ENCODE measurements around the gene AVPR1B.

Gene AVPR1B

DNA sequence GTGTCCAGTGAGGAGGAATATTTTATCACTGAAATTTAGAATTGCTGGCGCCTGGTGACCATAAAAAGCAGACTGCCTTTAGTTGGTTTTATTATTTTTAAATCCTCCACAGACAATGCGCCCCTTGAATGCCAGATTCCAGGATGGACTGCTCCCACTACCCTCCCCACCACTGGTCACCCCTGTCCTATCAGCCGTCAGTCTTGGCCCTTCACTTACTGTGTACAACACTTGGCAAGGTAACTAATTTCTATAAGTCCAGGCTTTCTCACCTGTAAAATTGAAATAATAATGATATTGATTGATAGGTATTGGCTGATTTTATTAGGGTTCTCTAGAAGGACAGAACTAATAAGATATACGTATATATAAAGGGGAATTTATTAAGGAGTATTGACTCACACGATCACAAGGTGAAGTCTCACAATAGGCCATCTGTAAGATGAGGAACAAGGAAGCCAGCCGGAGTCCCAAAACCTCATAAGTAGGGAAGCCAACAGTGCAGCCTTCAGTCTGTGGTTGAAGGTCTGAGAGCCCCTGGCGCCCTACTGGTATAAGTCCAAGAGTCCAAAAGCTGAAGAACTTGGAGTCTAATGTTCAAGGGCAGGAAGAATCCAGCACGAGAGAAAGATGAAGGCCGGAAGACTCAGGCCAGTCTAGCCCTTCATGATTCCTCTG lies 46.4 kb downstream of the AVPR1B start:
- H3K36me3 ChIP-seq (ENCODE audit: low read depth) = no peaks in the 10 kb centered on the region
- TF ChIP-seq, protein P1, sequence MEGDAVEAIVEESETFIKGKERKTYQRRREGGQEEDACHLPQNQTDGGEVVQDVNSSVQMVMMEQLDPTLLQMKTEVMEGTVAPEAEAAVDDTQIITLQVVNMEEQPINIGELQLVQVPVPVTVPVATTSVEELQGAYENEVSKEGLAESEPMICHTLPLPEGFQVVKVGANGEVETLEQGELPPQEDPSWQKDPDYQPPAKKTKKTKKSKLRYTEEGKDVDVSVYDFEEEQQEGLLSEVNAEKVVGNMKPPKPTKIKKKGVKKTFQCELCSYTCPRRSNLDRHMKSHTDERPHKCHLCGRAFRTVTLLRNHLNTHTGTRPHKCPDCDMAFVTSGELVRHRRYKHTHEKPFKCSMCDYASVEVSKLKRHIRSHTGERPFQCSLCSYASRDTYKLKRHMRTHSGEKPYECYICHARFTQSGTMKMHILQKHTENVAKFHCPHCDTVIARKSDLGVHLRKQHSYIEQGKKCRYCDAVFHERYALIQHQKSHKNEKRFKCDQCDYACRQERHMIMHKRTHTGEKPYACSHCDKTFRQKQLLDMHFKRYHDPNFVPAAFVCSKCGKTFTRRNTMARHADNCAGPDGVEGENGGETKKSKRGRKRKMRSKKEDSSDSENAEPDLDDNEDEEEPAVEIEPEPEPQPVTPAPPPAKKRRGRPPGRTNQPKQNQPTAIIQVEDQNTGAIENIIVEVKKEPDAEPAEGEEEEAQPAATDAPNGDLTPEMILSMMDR (IDR thresholded peaks at IDR 0.05; ENCODE audit: poor library complexity, severe bottlenecking) = no peak
- no peak overlapping the region for H3K4me3 ChIP-seq (ENCODE audit: severe bottlenecking)
- H3K9me3 ChIP-seq (ENCODE audit: severe bottlenecking) = no peaks in the 10 kb centered on the region
- H3K27ac ChIP-seq (ENCODE audit: poor library complexity, severe bottlenecking) = no peak overlapping the region
- DNase-seq (ENCODE audit: low spot score) (no peak), ATAC-seq (ENCODE audit: low read depth) (no peak)
- no peaks in the 10 kb centered on the region for H3K27me3 ChIP-seq (ENCODE audit: insufficient read depth, poor library complexity, severe bottlenecking)
- H3K4me1 ChIP-seq (ENCODE audit: insufficient read depth, poor library complexity, severe bottlenecking) = peaks cover 3% of the 10 kb centered on the region

DNA sequence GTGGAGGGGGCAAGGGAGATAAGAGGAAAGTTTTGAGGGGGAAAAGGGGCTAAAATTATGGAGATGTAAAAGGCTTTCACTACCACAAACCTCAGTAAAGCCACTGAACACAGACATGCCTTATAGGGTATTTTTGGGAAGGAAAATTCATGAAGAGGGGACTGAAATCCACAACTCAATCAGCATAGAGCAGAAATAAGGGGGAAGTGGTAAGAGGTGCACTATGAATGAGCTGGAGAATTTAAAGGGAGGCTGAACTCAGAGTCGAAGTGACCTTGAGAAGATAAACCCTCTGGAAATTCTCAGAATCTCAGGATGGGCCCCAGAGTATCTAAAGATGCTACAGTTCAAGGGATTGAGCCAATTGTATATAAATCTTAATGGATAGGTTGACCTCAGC lies 48.9 kb downstream of the AVPR1B start:
- H3K4me1 ChIP-seq (ENCODE audit: insufficient read depth, poor library complexity, severe bottlenecking) = no peaks in the 10 kb centered on the region
- no peaks in the 10 kb centered on the region for H3K36me3 ChIP-seq (ENCODE audit: low read depth)
- TF ChIP-seq, protein P1 (IDR thresholded peaks at IDR 0.05; ENCODE audit: poor library complexity, severe bottlenecking) = no peak
- no peak overlapping the region for H3K4me3 ChIP-seq (ENCODE audit: severe bottlenecking)
- no peak overlapping the region for H3K27ac ChIP-seq (ENCODE audit: poor library complexity, severe bottlenecking)
- no peaks in the 10 kb centered on the region for H3K9me3 ChIP-seq (ENCODE audit: severe bottlenecking)
- DNase-seq (ENCODE audit: low spot score) (no peak), ATAC-seq (ENCODE audit: low read depth) (no peak)
- no peaks in the 10 kb centered on the region for H3K27me3 ChIP-seq (ENCODE audit: insufficient read depth, poor library complexity, severe bottlenecking)

DNA sequence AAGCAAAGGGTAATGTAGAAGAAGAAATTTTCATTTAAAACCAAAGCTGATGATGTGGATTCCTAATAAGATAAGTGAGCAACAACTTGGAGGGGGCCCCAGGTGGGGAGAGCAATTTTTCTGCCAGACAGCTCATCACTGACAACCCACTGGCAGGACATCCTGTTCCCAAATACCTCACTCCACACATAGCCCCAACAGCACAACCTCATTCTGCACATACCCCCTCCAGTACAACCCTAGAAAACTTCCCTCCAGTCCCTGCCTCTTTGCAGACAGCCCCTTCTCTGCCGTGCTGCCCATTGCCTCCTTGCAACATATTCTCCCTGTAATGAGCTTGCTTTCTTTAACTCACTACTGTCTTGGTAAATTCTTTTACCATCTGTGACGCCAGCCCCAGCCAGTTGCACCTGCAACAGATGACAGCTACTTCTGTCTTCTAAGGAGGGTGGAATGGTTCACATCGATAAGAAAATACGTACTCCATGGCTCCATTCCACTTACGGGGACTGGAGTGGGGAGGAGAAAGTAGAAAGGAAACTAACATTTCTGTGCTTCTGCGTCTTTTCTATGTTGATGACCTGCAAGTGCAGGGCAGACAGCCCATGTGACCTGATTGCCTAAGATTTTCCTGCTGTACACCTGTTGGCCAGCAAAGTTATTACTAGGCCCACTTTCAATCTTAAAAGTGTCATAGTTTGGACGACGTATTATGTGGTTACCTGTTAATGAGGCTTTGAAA lies 49.5 kb downstream of the AVPR1B start:
- Histone ChIP-seq H3K4me3 (ENCODE audit: severe bottlenecking) (no peak overlapping the region), H3K27ac (ENCODE audit: poor library complexity, severe bottlenecking) (no peak overlapping the region), H3K4me1 (ENCODE audit: insufficient read depth, poor library complexity, severe bottlenecking) (no peaks in the 10 kb centered on the region), H3K27me3 (ENCODE audit: insufficient read depth, poor library complexity, severe bottlenecking) (no peaks in the 10 kb centered on the region), H3K36me3 (ENCODE audit: low read depth) (no peaks in the 10 kb centered on the region), H3K9me3 (ENCODE audit: severe bottlenecking) (no peaks in the 10 kb centered on the region)
- no peak for DNase-seq (ENCODE audit: low spot score)
- no peak for ATAC-seq (ENCODE audit: low read depth)
- TF ChIP-seq, protein P1 (IDR thresholded peaks at IDR 0.05; ENCODE audit: poor library complexity, severe bottlenecking) = no peak

DNA sequence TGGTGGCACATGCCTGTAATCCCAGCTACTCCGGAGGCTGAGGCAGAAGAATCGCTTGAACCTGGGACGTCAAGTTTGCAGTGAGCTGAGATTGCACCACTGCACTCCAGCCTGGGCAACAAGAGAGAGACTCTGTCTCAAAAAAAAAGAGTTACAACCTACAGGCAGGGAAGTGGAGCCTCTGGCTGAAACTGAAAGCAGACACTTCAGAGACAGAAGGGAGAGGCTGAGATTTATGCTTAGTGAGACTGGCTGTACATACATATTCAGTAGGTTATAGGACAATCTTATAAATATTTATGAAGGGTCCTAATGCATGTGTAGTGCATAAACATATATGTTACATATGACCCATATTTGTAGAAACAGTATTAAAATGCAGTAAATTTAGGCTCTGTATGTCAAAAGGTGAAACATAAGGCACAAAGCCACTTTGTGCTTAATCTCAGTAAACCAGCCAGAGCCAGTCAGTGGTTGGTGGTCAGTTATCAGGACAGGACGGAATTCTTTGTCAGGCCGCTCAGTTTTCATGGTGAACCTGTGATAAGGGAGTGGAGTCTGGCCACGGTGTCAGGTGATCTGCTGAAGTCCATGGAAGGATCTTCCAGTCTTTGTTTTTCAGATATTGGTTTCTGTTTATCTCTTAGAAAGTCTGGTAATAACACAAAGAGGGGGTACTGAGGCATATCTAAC lies 50.6 kb downstream of the AVPR1B start:
- ATAC-seq (ENCODE audit: low read depth) (no peak), DNase-seq (ENCODE audit: low spot score) (no peak)
- no peaks in the 10 kb centered on the region for H3K36me3 ChIP-seq (ENCODE audit: low read depth)
- TF ChIP-seq, protein P1 (IDR thresholded peaks at IDR 0.05; ENCODE audit: poor library complexity, severe bottlenecking) = no peak
- no peaks in the 10 kb centered on the region for H3K9me3 ChIP-seq (ENCODE audit: severe bottlenecking)
- H3K4me3 ChIP-seq (ENCODE audit: severe bottlenecking) = no peak overlapping the region
- no peak overlapping the region for H3K27ac ChIP-seq (ENCODE audit: poor library complexity, severe bottlenecking)
- H3K4me1 ChIP-seq (ENCODE audit: insufficient read depth, poor library complexity, severe bottlenecking) = no peaks in the 10 kb centered on the region
- H3K27me3 ChIP-seq (ENCODE audit: insufficient read depth, poor library complexity, severe bottlenecking) = no peaks in the 10 kb centered on the region

Data from RWPE2 (cell line).